ENCODE data around the gene NCAN. TPM values are rescaled to one million over a fixed set of nuclear protein-coding genes. Genes with fewer than 3 reads are reported as not detected.

The NCAN gene
- total RNA-seq, 1 donor from 2014 or later = 0.14 TPM

GRCh38 chr19:19267305-19267704 lies 55.5 kb downstream of the NCAN start:
- no peaks in the 10 kb centered on the region for H3K9me3 ChIP-seq (ENCODE audit: insufficient read depth, low read depth, low read length)
- H4K20me1 ChIP-seq (ENCODE audit: insufficient read depth, low read length) = no peaks in the 10 kb centered on the region
- TF ChIP-seq CTCF (IDR thresholded peaks at IDR 0.05; ENCODE audit: insufficient read depth, low read depth, low read length) = no peak
- TF ChIP-seq EZH2 (IDR thresholded peaks at IDR 0.05; ENCODE audit: insufficient read depth, low read length) = no peak
- peaks cover 2% of the 10 kb centered on the region for H3K4me1 Mint-ChIP-seq (ENCODE audit: low read depth, unreplicated experiment)
- H2AFZ ChIP-seq (ENCODE audit: low read depth, low read length) = no peak overlapping the region
- H3K36me3 Mint-ChIP-seq (ENCODE audit: low read depth, unreplicated experiment) = peaks cover 7% of the 10 kb centered on the region
- no peak overlapping the region for H3K27ac Mint-ChIP-seq (ENCODE audit: unreplicated experiment)
- no peak overlapping the region for H3K4me3 Mint-ChIP-seq (ENCODE audit: unreplicated experiment)
- FAIRE-seq (no peak), DNase-seq (ENCODE audit: low read depth) (no peak)
- no peaks in the 10 kb centered on the region for H3K9me3 Mint-ChIP-seq (ENCODE audit: unreplicated experiment)
- H3K27me3 Mint-ChIP-seq (ENCODE audit: low read depth, unreplicated experiment) = peaks cover 41% of the 10 kb centered on the region
- H3K9ac ChIP-seq (ENCODE audit: low read length) = no peak overlapping the region
- no peak overlapping the region for H3K4me3 ChIP-seq (ENCODE audit: insufficient read depth, low read depth, low read length)
- no peak overlapping the region for H3K27ac ChIP-seq (ENCODE audit: low read depth, low read length)
- no peaks in the 10 kb centered on the region for H3K4me1 ChIP-seq (ENCODE audit: insufficient read depth, low read length)
- no peak overlapping the region for H3K4me2 ChIP-seq (ENCODE audit: low read length)
- no peaks in the 10 kb centered on the region for H3K36me3 ChIP-seq (ENCODE audit: insufficient read depth, low read length)
- no peaks in the 10 kb centered on the region for H3K79me2 ChIP-seq (ENCODE audit: insufficient read depth, low read length)
- H3K27me3 ChIP-seq (ENCODE audit: insufficient read depth, low read length) = peaks cover 10% of the 10 kb centered on the region

GRCh38 chr19:19268453-19269385 lies 57.0 kb downstream of the NCAN start:
- no peaks in the 10 kb centered on the region for H3K9me3 Mint-ChIP-seq (ENCODE audit: unreplicated experiment)
- peaks cover 7% of the 10 kb centered on the region for H3K36me3 Mint-ChIP-seq (ENCODE audit: low read depth, unreplicated experiment)
- H3K27me3 Mint-ChIP-seq (ENCODE audit: low read depth, unreplicated experiment) = peaks cover 30% of the 10 kb centered on the region
- DNase-seq (ENCODE audit: low read depth) (no peak), FAIRE-seq (no peak)
- H2AFZ ChIP-seq (ENCODE audit: low read depth, low read length) = no peak overlapping the region
- H3K4me3 ChIP-seq (ENCODE audit: insufficient read depth, low read depth, low read length) = no peak overlapping the region
- no peaks in the 10 kb centered on the region for H3K4me1 Mint-ChIP-seq (ENCODE audit: low read depth, unreplicated experiment)
- H3K9ac ChIP-seq (ENCODE audit: low read length) = no peak overlapping the region
- H3K79me2 ChIP-seq (ENCODE audit: insufficient read depth, low read length) = no peaks in the 10 kb centered on the region
- no peaks in the 10 kb centered on the region for H4K20me1 ChIP-seq (ENCODE audit: insufficient read depth, low read length)
- no peaks in the 10 kb centered on the region for H3K9me3 ChIP-seq (ENCODE audit: insufficient read depth, low read depth, low read length)
- H3K27ac Mint-ChIP-seq (ENCODE audit: unreplicated experiment) = no peak overlapping the region
- no peaks in the 10 kb centered on the region for H3K27me3 ChIP-seq (ENCODE audit: insufficient read depth, low read length)
- no peak overlapping the region for H3K27ac ChIP-seq (ENCODE audit: low read depth, low read length)
- no peak overlapping the region for H3K4me2 ChIP-seq (ENCODE audit: low read length)
- no peaks in the 10 kb centered on the region for H3K4me1 ChIP-seq (ENCODE audit: insufficient read depth, low read length)
- no peak for TF ChIP-seq CTCF (IDR thresholded peaks at IDR 0.05; ENCODE audit: insufficient read depth, low read depth, low read length)
- TF ChIP-seq EZH2 (IDR thresholded peaks at IDR 0.05; ENCODE audit: insufficient read depth, low read length) = no peak
- no peak overlapping the region for H3K4me3 Mint-ChIP-seq (ENCODE audit: unreplicated experiment)
- H3K36me3 ChIP-seq (ENCODE audit: insufficient read depth, low read length) = no peaks in the 10 kb centered on the region

Measured in astrocyte (in vitro differentiated cells and primary cell).